K562 (cell line): ENCODE measurements around the gene SAA2. TPM values are rescaled to one million over a fixed set of nuclear protein-coding genes. Genes with fewer than 3 reads are reported as not detected.

Source experiments
- ATAC-seq: fragments of 200-7000 bp; cut with Tn5 transposase; 3 replicates; pipeline ENCODE4 v1.9.1; 2020; ENCODE audit warnings: moderate library complexity
- BruUV-seq: library from RNA; stranded (reverse); fragments of 400-500 nt; replicated peaks from 2 replicates; lab custom pipeline; 2021; lab: Mats Ljungman, UMichigan
- CTCF ChIA-PET: fragments of 300-600 bp; formaldehyde crosslinking; extraction: SDS; loops from one replicate; lab custom pipeline; 2021; ENCODE audit warnings: low intra/inter-chr PET ratio; lab: Yijun Ruan, JAX
- POLR2A ChIA-PET: fragments of 300-600, 350-650 bp; sonication (Branson Sonifier 250); formaldehyde crosslinking; extraction: SDS; loops from one replicate; lab custom pipeline; 2021; ENCODE audit warnings: antibody characterized with exemption, inconsistent platforms; lab: Yijun Ruan, JAX
- DNase-seq, 4 experiments: peaks; one replicate each; pipeline versions ENCODE4 v3.0.0 to v3.0.0-alpha.2; 2011 to 2018; ENCODE audit warnings: low spot score in 3 of 4, mixed read lengths in 3 of 4; ENCODE audit errors: extremely low read depth in 1 of 4
- FAIRE-seq: peaks from 2 replicates; lab custom pipeline; 2011; peaks lifted over from hg19 to GRCh38; lab: Jason Lieb, UNC
- H2AFZ ChIP-seq: 2 replicates; pipeline ENCODE4 v1.6.0; 2011; ENCODE audit warnings: low read depth, low read length, control low read depth, inconsistent platforms
- H3K27ac ChIP-seq: fragments of 200-600 bp; 3 replicates; pipeline ENCODE4 v1.8.0; 2011; ENCODE audit warnings: low read depth, mild to moderate bottlenecking, control low read depth, inconsistent platforms, low read length, moderate library complexity, mixed read lengths; ENCODE audit errors: extremely low read depth
- H3K27me3 ChIP-seq, 2 experiments: fragments of 300-600 bp in 1 of 2; 2 replicates in 1 of 2; 3 replicates in 1 of 2; pipeline versions ENCODE4 v1.6.0 to v1.8.0; 2011; ENCODE audit warnings: inconsistent platforms in 2 of 2, low read length in 2 of 2, mild to moderate bottlenecking in 1 of 2, mixed read lengths in 1 of 2, moderate library complexity in 1 of 2; ENCODE audit not compliant: control insufficient read depth in 2 of 2, insufficient read depth in 2 of 2
- H3K36me3 ChIP-seq: fragments of 300-600 bp; 3 replicates; pipeline ENCODE4 v1.8.0; 2011; ENCODE audit warnings: mild to moderate bottlenecking, low read length, inconsistent platforms; ENCODE audit not compliant: control insufficient read depth, insufficient read depth
- H3K4me1 ChIP-seq, 2 experiments: fragments of 200-600 bp in 1 of 2; replicated peaks in 1 of 2; 2 replicates in 1 of 2; 3 replicates in 1 of 2; pipeline versions ENCODE4 v1.5.1 to v1.8.0; 2011; ENCODE audit warnings: inconsistent platforms in 2 of 2, low read length in 2 of 2, mild to moderate bottlenecking in 1 of 2, mixed read lengths in 1 of 2, moderate library complexity in 1 of 2; ENCODE audit not compliant: control insufficient read depth in 2 of 2, insufficient read depth in 2 of 2
- H3K4me2 ChIP-seq: 2 replicates; pipeline ENCODE4 v1.6.1; 2011; ENCODE audit warnings: low read length, control low read depth, inconsistent platforms, mixed read lengths; ENCODE audit not compliant: insufficient read depth
- H3K4me3 ChIP-seq: fragments of 200-600 bp; sonication (generic), shearing (Covaris generic); 2 replicates; pipeline ENCODE4 v1.5.1; 2016; ENCODE audit warnings: control low read depth, inconsistent platforms
- H3K79me2 ChIP-seq: fragments of 200-600 bp; 3 replicates; pipeline ENCODE4 v1.8.0; 2011; ENCODE audit warnings: low read length, inconsistent platforms; ENCODE audit not compliant: control insufficient read depth, insufficient read depth
- H3K9ac ChIP-seq, 2 experiments: 2 replicates each; pipeline versions ENCODE4 v1.6.0 to v1.6.1; 2011; ENCODE audit warnings: low read depth in 2 of 2, low read length in 2 of 2, control low read depth in 1 of 2, inconsistent platforms in 1 of 2, mild to moderate bottlenecking in 1 of 2, mixed read lengths in 1 of 2; ENCODE audit not compliant: insufficient read depth in 1 of 2
- H3K9me1 ChIP-seq: one replicate; pipeline ENCODE4 v1.6.0; 2011; ENCODE audit warnings: inconsistent platforms, mild to moderate bottlenecking, low read length, moderate library complexity; ENCODE audit not compliant: control insufficient read depth, insufficient read depth
- H3K9me3 ChIP-seq: replicated peaks from 2 replicates; pipeline ENCODE4 v1.5.1; 2011; ENCODE audit warnings: low read depth, low read length, inconsistent platforms; ENCODE audit not compliant: control insufficient read depth, insufficient read depth
- H4K20me1 ChIP-seq: replicated peaks from 2 replicates; pipeline ENCODE4 v1.6.1; 2011; ENCODE audit warnings: low read length, inconsistent platforms, mixed read lengths; ENCODE audit not compliant: control insufficient read depth, insufficient read depth
- ARNT ChIP-seq, 2 experiments: fragments of 450-650 bp; IDR thresholded peaks; 2 replicates each; pipeline ENCODE4 v1.6.1; 2016; ENCODE audit warnings: mild to moderate bottlenecking in 1 of 2
- CREBBP ChIP-seq: IDR thresholded peaks from one replicate; pipeline ENCODE4 v1.6.1; 2012; ENCODE audit warnings: low read depth, mild to moderate bottlenecking, control low read depth, inconsistent platforms, low read length
- MCM3 ChIP-seq: fragments of 450-650 bp; IDR thresholded peaks from 2 replicates; pipeline ENCODE4 v1.6.1; 2016
- PPARD ChIP-seq: fragments of 250-450 bp; sonication (Bioruptor Pico); IDR thresholded peaks from 2 replicates; pipeline ENCODE4 v1.8.0; 2022; ENCODE audit warnings: inconsistent platforms, mild to moderate bottlenecking, moderate library complexity
- REST ChIP-seq, 2 experiments: fragments of 450-650 bp; formaldehyde crosslinking in 1 of 2; IDR thresholded peaks; 2 replicates each; pipeline versions ENCODE4 v1.4.0 to v1.6.1; 2014 to 2020; ENCODE audit warnings: mild to moderate bottlenecking in 2 of 2, borderline replicate concordance in 1 of 2, low read depth in 1 of 2
- SMAD4 ChIP-seq: fragments of 250-450 bp; sonication (Bioruptor Pico); conservative IDR thresholded peaks from 2 replicates; pipeline ENCODE4 v1.8.0; 2021; ENCODE audit warnings: inconsistent platforms, mild to moderate bottlenecking, moderate library complexity
- SRSF3 ChIP-seq: fragments of 200-400 bp; formaldehyde crosslinking; IDR thresholded peaks from 2 replicates; pipeline ENCODE4 v1.6.1; 2016; ENCODE audit warnings: mild to moderate bottlenecking, low read length, moderate library complexity; ENCODE audit not compliant: insufficient read depth
- SUPT5H ChIP-seq: fragments of 450-650 bp; IDR thresholded peaks from 2 replicates; pipeline ENCODE4 v1.6.1; 2016
- TAF15 ChIP-seq: fragments of 200-400 bp; formaldehyde crosslinking; IDR thresholded peaks from 2 replicates; pipeline ENCODE4 v1.6.1; 2017; ENCODE audit warnings: mild to moderate bottlenecking, low read depth, low read length, moderate library complexity
- TRIM25 ChIP-seq: fragments of 450-650 bp; IDR thresholded peaks from 2 replicates; pipeline ENCODE4 v1.7.0; 2016; ENCODE audit warnings: borderline replicate concordance
- ZBTB7A ChIP-seq: IDR thresholded peaks from 2 replicates; pipeline ENCODE4 v1.6.1; 2011; ENCODE audit warnings: low read depth, mild to moderate bottlenecking, low read length, moderate library complexity, borderline replicate concordance; ENCODE audit not compliant: control insufficient read depth
- ZSCAN29 ChIP-seq: fragments of 450-650 bp; IDR thresholded peaks from 2 replicates; pipeline ENCODE4 v1.6.1; 2017
- WGBS: fragments of 100-300 bp; shearing (Covaris generic); methylation state at CpG from one replicate; pipeline ENCODE4 v1.1.6; 2016; ENCODE audit warnings: low coverage, mixed read lengths; ENCODE audit not compliant: insufficient coverage; ENCODE audit errors: missing lambda C conversion rate; 5-methylcytosine and 5-hydroxymethylcytosine counted together
- in situ Hi-C: fragments of 300-500 bp; cut with MboI; formaldehyde crosslinking; loops from 4 replicates; pipeline ENCODE4 v1.15.0; 2018; ENCODE audit warnings: inconsistent platforms, mixed read lengths
- intact Hi-C: fragments of 100-400 bp; cut with micrococcal nuclease; formaldehyde crosslinking; loops from 2 replicates; pipeline ENCODE4 v1.14.2; 2022
- polyA plus RNA-seq, 8 experiments: library from polyadenylated mRNA; depleted of rRNA in 4 of 8; stranded (reverse) in 5 of 8; unstranded in 3 of 8; fragments of >200 nt; fragmentation: Nextera tagmentation in 2 of 8; fragmentation: Illumina TruSeq in 1 of 8; extraction: Ambion mirVana in 2 of 8; extraction: Trizol in 1 of 8; gene quantifications; 2 replicates each; pipeline versions ENCODE4 v1.2.1 to v1.2.3, GENCODE V29; 2011 to 2014; ENCODE audit warnings: inconsistent platforms in 1 of 8, missing spikeins in 1 of 8
- total RNA-seq, 7 experiments: library from RNA; depleted of rRNA in 6 of 7; stranded (reverse); fragments of >200 nt in 6 of 7; fragmentation: Illumina TruSeq in 2 of 7; extraction: Trizol in 2 of 7; gene quantifications; 2 replicates each; pipeline versions ENCODE4 v1.2.1 to v1.2.3, GENCODE V29; 2011 to 2021; ENCODE audit warnings: low replicate concordance in 1 of 7

Gene SAA2
- total and polyA plus RNA-seq, 9 of the 15 experiments (the other 6 are each of a cell fraction or from before 2014, with no cell fraction given), result 4.6 TPM; not detected in 8

GRCh38 chr11:18223591-18224387 is 24.7 kb downstream of the SAA2 start:
- ATAC-seq (no peak), FAIRE-seq (no peak), DNase-seq (no peak)
- no peak overlapping the region for H3K4me2 ChIP-seq
- BruUV-seq, result no TSS peak
- H3K27ac ChIP-seq, result no peak overlapping the region
- H3K4me1 ChIP-seq, result peaks cover 0 to 3% of the 10 kb centered on the region in 2 experiments; a peak in 1 of 5 replicates
- H3K79me2 ChIP-seq, result no peaks in the 10 kb centered on the region
- H4K20me1 ChIP-seq, result no peaks in the 10 kb centered on the region
- ChIA-PET CTCF (no interaction called here), POLR2A (no interaction called here)
- no peak overlapping the region for H2AFZ ChIP-seq
- WGBS, result 2% methylated on average over 3 of the region's 3 CpGs
- H3K9me3 ChIP-seq, result no peaks in the 10 kb centered on the region
- H3K9me1 ChIP-seq, result no peaks in the 10 kb centered on the region
- intact Hi-C loops (no loop called here), in situ Hi-C loops (no loop called here)
- H3K36me3 ChIP-seq, result no peaks in the 10 kb centered on the region
- no peak overlapping the region for H3K9ac ChIP-seq
- H3K4me3 ChIP-seq, result no peak overlapping the region
- H3K27me3 ChIP-seq, result peaks cover 0 to 6% of the 10 kb centered on the region in 2 experiments; a peak in 1 of 5 replicates
- TF ChIP-seq SMAD4 (CRISPR knock-in tag) (no peak), SUPT5H (no peak), SRSF3 (no peak), TAF15 (no peak), ZSCAN29 (no peak), MCM3 (no peak), TRIM25 (no peak), ZBTB7A (no peak), CREBBP (no peak), REST (IDR thresholded peaks at IDR 0.05; ENCODE audit: borderline replicate concordance) (no peak), REST (CRISPR knock-in tag; IDR thresholded peaks at IDR 0.05; ENCODE audit: low read depth) (no peak), ARNT (IDR thresholded peaks at IDR 0.05) (no peak), PPARD (CRISPR knock-in tag) (no peak)
